Measurements from ENCODE around the gene FBXO5. TPM values are rescaled to one million over a fixed set of nuclear protein-coding genes. Genes with fewer than 3 reads are reported as not detected.

Gene FBXO5
- total RNA-seq, 2 donors from 2014 or later = 2.3 TPM; not detected in 1

DNA sequence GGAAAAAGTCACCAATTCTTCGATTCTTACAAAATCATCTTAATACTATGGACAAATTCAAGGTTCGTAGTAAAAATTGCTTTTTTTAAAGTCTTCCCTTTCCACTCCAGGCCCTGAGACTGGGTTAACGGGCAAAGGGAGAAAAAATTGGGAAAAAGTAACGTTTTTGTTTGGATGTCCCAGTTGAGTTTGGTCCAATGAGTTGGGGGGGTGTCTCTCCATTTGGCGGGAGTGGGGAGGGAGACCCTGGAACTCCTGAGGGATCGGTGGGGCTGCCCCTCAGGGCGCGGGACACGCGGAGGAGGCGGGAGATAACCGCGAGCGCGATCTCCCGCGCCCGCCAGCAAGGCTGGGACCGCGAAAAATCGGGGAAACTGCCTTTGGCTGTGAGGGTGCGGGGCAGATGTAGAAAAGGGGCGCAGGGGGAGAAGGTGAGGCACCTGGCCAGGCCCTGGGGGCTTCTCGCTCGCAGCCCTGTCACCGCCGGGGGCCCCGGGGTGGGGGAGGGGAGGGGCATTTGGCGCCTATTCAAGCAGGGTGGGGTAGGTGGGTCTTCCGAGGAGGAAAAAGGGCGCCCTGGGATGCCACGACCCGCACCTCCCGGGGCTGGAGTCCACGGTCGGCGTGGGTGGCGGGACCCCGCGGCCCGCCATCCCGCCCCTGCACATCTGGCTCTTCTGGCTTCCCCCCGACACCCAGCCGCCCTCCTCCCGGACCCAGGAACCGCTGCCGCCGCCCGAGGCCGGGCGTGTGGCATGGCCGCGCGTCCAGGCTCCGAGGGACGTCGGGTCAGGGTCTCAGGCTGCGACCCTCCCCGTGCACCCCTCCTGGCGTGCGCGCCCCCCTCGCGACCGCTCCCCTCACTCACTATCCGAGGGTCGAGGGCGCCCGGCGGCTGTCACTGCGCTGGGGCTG is 595 bp downstream of the FBXO5 start:
- WGBS, 2 donors = 7 to 36% methylated on average over 20 to 68 of the region's 71 CpGs
- ATAC-seq = no peak
- Histone ChIP-seq H3K4me1 (peaks cover 19% of the 10 kb centered on the region), H3K27ac (no peak overlapping the region), H3K36me3 (replicated peaks in 1 of 2; ENCODE audit: insufficient read depth in 1 of 2, low read depth in 2 of 2) (no peaks in the 10 kb centered on the region), H3K4me3 (peak overlapping the region; percentile 76 to 84), H3K27me3 (no peaks in the 10 kb centered on the region), H3K9me3 (no peaks in the 10 kb centered on the region)
- no peak for TF ChIP-seq POLR2A (IDR thresholded peaks at IDR 0.05)
- TF ChIP-seq, protein P1, sequence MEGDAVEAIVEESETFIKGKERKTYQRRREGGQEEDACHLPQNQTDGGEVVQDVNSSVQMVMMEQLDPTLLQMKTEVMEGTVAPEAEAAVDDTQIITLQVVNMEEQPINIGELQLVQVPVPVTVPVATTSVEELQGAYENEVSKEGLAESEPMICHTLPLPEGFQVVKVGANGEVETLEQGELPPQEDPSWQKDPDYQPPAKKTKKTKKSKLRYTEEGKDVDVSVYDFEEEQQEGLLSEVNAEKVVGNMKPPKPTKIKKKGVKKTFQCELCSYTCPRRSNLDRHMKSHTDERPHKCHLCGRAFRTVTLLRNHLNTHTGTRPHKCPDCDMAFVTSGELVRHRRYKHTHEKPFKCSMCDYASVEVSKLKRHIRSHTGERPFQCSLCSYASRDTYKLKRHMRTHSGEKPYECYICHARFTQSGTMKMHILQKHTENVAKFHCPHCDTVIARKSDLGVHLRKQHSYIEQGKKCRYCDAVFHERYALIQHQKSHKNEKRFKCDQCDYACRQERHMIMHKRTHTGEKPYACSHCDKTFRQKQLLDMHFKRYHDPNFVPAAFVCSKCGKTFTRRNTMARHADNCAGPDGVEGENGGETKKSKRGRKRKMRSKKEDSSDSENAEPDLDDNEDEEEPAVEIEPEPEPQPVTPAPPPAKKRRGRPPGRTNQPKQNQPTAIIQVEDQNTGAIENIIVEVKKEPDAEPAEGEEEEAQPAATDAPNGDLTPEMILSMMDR (IDR thresholded peaks at IDR 0.05) = no peak
- peak in 1 of 4 donors; percentile 31 for DNase-seq
- intact Hi-C loops (cut with DNase I) = no loop called here

DNA sequence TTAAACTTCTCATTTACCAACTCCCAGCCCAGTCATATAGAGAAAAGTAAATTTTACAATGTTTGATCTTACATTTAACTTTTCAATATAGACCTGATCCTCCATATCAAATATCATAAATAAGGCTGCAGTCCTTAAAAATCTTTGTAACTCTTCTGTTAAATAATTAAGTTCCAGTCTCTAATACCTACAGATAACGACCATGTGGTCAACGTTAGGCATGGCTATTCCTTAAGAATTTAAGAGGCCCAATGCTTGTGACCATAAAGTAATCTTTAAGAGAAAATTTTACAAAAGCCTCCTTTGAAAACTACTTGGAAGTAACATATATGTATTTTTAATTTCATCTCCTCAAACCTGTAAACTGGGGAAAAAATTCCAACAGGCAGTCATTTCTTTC is 1.6 kb downstream of the FBXO5 start:
- WGBS, 2 donors = 73 to 76% methylated on average over 2 of the region's 2 CpGs
- intact Hi-C loops (cut with DNase I) = no loop called here
- Histone ChIP-seq H3K4me1 (peaks cover 19% of the 10 kb centered on the region), H3K27ac (no peak overlapping the region), H3K4me3 (no peak overlapping the region), H3K9me3 (no peaks in the 10 kb centered on the region), H3K27me3 (no peaks in the 10 kb centered on the region), H3K36me3 (replicated peaks in 1 of 2; ENCODE audit: insufficient read depth in 1 of 2, low read depth in 2 of 2) (no peaks in the 10 kb centered on the region)
- TF ChIP-seq POLR2A (IDR thresholded peaks at IDR 0.05) = no peak
- TF ChIP-seq, protein P1 (IDR thresholded peaks at IDR 0.05) = no peak
- ATAC-seq (no peak), DNase-seq (no peak)

DNA sequence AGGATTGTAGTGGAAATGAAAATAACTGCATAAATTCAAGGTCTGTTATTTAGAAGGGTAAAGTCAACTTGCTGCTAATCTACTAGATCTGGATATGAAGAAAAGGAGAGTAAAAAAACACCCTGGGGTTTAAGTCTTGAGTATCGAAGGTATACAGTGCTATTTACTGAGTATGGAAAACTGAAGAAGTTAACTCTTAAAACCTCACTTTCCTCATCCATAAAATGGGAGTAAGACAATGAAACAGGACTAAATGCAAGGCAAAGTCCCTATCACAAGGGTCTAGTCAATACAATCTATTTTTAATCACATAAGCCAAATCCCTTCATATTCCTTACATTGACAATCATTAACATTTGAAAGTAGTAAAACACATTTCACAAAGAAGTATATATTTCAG is 2.2 kb downstream of the FBXO5 start:
- no peak overlapping the region for H3K27ac ChIP-seq
- no peaks in the 10 kb centered on the region for H3K9me3 ChIP-seq
- intact Hi-C loops (cut with DNase I) = no loop called here
- TF ChIP-seq POLR2A (IDR thresholded peaks at IDR 0.05) = no peak
- TF ChIP-seq, protein P1 (IDR thresholded peaks at IDR 0.05) = no peak
- no peaks in the 10 kb centered on the region for H3K36me3 ChIP-seq (replicated peaks in 1 of 2; ENCODE audit: insufficient read depth in 1 of 2, low read depth in 2 of 2)
- peaks cover 19% of the 10 kb centered on the region for H3K4me1 ChIP-seq
- no peaks in the 10 kb centered on the region for H3K27me3 ChIP-seq
- no peak overlapping the region for H3K4me3 ChIP-seq
- ATAC-seq (no peak), DNase-seq (no peak)
- 54 to 70% methylated on average over 1 of the region's 1 CpG for WGBS, 2 donors

DNA sequence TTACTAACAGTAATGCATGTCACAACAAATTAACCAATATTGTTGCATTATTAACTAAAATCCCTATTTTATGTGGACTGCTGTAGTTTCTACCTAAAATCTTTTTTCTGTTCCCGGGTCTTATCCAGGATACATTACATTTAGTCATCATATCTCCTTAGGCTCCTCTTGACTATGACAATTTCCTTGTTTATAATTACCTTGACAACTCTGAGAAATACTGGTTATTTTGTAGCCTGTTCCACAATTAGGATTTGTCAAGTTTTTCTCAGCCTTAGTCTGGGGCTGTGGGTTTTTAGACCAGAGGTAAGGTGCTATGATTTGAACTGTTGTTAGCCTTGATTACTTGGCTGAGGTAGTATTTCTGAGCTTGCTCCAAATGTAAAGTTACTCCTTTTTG is 3.7 kb downstream of the FBXO5 start:
- no peak for TF ChIP-seq POLR2A (IDR thresholded peaks at IDR 0.05)
- TF ChIP-seq, protein P1 (IDR thresholded peaks at IDR 0.05) = no peak
- ATAC-seq = no peak
- H3K9me3 ChIP-seq = no peaks in the 10 kb centered on the region
- intact Hi-C loops (cut with DNase I) = no loop called here
- WGBS, 2 donors = 95% methylated on average over 1 of the region's 1 CpG
- H3K27ac ChIP-seq = no peak overlapping the region
- H3K4me1 ChIP-seq = peaks cover 12% of the 10 kb centered on the region
- no peaks in the 10 kb centered on the region for H3K36me3 ChIP-seq (replicated peaks in 1 of 2; ENCODE audit: insufficient read depth in 1 of 2, low read depth in 2 of 2)
- no peak overlapping the region for H3K4me3 ChIP-seq
- H3K27me3 ChIP-seq = no peaks in the 10 kb centered on the region
- DNase-seq = no peak

DNA sequence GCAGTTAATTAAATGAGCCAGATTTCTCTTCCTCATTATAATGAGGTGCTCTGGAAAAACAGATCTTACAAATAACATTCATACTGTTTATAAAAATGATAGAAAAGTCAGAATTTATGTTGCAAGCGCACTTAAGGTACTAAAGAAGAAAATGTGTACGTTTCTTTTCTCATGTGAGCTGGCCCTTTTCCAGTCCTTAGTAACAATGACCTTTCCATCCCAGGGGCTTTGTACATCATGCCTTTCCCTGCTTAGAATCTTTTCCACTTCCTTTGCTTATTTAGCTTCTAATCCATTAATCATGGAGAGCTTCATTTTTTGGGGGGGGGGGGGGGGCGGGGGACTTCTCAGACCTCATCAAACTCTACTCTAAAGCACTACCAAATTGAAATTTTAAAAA is 4.8 kb downstream of the FBXO5 start:
- 69 to 84% methylated on average over 3 of the region's 3 CpGs for WGBS, 2 donors
- no peaks in the 10 kb centered on the region for H3K27me3 ChIP-seq
- H3K9me3 ChIP-seq = no peaks in the 10 kb centered on the region
- peaks cover 11% of the 10 kb centered on the region for H3K4me1 ChIP-seq
- no peak overlapping the region for H3K4me3 ChIP-seq
- intact Hi-C loops (cut with DNase I) = no loop called here
- ATAC-seq (no peak), DNase-seq (no peak)
- TF ChIP-seq POLR2A (IDR thresholded peaks at IDR 0.05) = no peak
- TF ChIP-seq, protein P1 (IDR thresholded peaks at IDR 0.05) = no peak
- H3K27ac ChIP-seq = no peak overlapping the region
- peaks cover 0 to 3% of the 10 kb centered on the region in 2 donors for H3K36me3 ChIP-seq (replicated peaks in 1 of 2; ENCODE audit: insufficient read depth in 1 of 2, low read depth in 2 of 2)

All from body of pancreas (tissue), 4 donors.